ENCODE data around the gene TTLL5. TPM values are rescaled to one million over a fixed set of nuclear protein-coding genes. Genes with fewer than 3 reads are reported as not detected.

TTLL5 gene
- total RNA-seq, 5 donors from 2014 or later (not counting 1 experiment from before 2014, with no cell fraction given), result 15.4 to 36.2 (median 22.2) TPM

DNA sequence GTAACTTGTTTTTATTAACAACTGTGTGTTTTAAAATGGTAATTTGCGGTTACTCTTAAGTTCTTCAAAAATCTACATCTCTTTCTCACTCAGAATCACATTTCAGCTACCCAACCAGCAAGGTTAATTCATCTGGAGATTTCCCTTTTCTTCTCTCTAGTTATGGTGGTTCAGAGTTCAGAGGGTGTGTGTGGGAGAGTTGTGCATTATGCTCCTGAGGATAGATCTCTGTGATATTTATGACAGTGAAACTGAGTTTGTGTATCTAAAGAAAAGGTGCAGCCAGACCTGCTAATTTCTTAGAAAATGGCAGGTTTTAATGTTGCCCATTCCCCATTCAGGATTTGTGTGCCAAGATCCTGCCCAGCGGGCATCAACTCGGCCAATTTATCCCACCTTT is 73.8 kb downstream of the TTLL5 start:
- Mint-ChIP-seq H3K4me1 (no peaks in the 10 kb centered on the region), H3K27ac (no peak overlapping the region), H3K4me3 (no peak overlapping the region), H3K9me3 (no peaks in the 10 kb centered on the region), H3K27me3 (no peaks in the 10 kb centered on the region), H3K36me3 (peaks cover 48% of the 10 kb centered on the region)
- Histone ChIP-seq H3K4me3 (ENCODE audit: control insufficient read depth in 1 of 2, extremely low read depth in 1 of 2, low read length in 1 of 2) (no peak overlapping the region), H3K36me3 (ENCODE audit: control insufficient read depth in 2 of 2, extremely low read depth in 1 of 2, insufficient read depth in 1 of 2, low read length in 1 of 2) (peaks cover 0 to 15% of the 10 kb centered on the region in 2 donors), H3K27me3 (replicated peaks in 1 of 2; ENCODE audit: control insufficient read depth in 2 of 2, extremely low read depth in 1 of 2, insufficient read depth in 2 of 2, low read length in 1 of 2) (no peaks in the 10 kb centered on the region), H3K4me1 (ENCODE audit: control insufficient read depth in 1 of 2, extremely low read depth in 1 of 2, insufficient read depth in 2 of 2, low read length in 2 of 2) (no peaks in the 10 kb centered on the region), H3K27ac (ENCODE audit: low read length) (no peak overlapping the region), H3K9me3 (no peaks in the 10 kb centered on the region)
- no CpG with 5 or more reads among the region's 3 CpGs for WGBS (ENCODE audit: insufficient coverage)
- ChIA-PET POLR2A (no interaction called here), CTCF (interaction anchor here in 1 of 2 donors (1.1 kb wide), 1 partner anchor 172 kb away, joined by 3 read pairs; no protein-coding TSS in a partner anchor)
- ATAC-seq (replicated peaks in 1 of 4) (no peak), DNase-seq (no peak)

DNA sequence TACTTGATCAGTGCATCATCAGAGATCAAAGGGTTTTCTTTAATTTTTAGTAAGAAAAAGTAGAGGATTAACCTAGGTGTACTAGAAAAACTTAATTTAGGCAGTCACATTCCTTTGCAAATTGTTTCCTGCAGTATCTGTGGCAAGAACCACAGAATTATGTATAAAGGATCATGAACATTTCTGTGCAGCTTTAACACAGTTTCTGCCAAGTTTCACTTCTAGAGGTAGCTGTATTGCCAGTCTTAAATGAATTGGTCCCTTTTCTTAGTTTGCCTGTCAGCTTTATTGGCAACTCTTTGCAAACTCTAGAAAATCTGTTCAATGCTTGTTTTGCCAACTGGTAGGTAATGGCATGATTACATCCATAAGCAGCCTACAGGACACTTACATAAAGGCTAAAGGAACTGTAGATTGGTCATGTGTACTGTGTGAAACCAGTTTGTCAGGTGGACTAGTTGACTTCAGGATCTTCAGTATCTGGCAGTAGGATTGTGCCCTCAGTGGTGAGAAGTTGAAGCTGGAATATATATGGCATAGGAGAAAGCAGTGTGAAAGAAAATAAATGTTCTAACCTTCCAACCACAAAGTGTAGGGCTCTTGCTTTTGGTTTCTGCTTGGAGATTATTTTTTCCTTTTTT is 75.9 kb downstream of the TTLL5 start:
- DNase-seq (no peak), ATAC-seq (replicated peaks in 1 of 4) (no peak)
- Mint-ChIP-seq H3K36me3 (peaks cover 50% of the 10 kb centered on the region), H3K9me3 (no peaks in the 10 kb centered on the region), H3K27me3 (no peaks in the 10 kb centered on the region), H3K27ac (no peak overlapping the region), H3K4me1 (no peaks in the 10 kb centered on the region), H3K4me3 (no peak overlapping the region)
- ChIA-PET POLR2A (no interaction called here), CTCF (no interaction called here)
- Histone ChIP-seq H3K36me3 (ENCODE audit: control insufficient read depth in 2 of 2, extremely low read depth in 1 of 2, insufficient read depth in 1 of 2, low read length in 1 of 2) (peaks cover 0 to 12% of the 10 kb centered on the region in 2 donors), H3K4me3 (ENCODE audit: control insufficient read depth in 1 of 2, extremely low read depth in 1 of 2, low read length in 1 of 2) (no peak overlapping the region), H3K27me3 (replicated peaks in 1 of 2; ENCODE audit: control insufficient read depth in 2 of 2, extremely low read depth in 1 of 2, insufficient read depth in 2 of 2, low read length in 1 of 2) (no peaks in the 10 kb centered on the region), H3K9me3 (no peaks in the 10 kb centered on the region), H3K4me1 (ENCODE audit: control insufficient read depth in 1 of 2, extremely low read depth in 1 of 2, insufficient read depth in 2 of 2, low read length in 2 of 2) (no peaks in the 10 kb centered on the region), H3K27ac (ENCODE audit: low read length) (no peak overlapping the region)

DNA sequence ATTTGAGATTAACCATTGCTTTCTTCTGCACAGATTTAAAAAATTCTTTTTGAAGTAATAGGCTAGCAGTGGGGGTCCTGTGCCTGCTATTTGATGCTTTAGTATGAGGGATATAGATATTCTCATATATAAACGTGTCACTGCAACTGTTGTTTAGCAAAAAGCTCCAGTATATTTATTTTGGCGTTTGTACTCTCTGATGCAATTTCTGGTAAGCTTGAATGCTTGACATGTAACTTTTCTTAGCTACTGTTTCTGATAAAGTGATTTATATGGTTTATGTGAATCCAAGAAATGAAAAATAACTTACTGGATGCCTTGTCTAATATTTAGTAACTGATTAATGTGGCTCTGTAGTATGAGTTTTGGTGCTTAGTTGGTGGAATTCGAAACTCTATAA is 77.1 kb downstream of the TTLL5 start:
- Histone ChIP-seq H3K4me1 (ENCODE audit: control insufficient read depth in 1 of 2, extremely low read depth in 1 of 2, insufficient read depth in 2 of 2, low read length in 2 of 2) (no peaks in the 10 kb centered on the region), H3K27me3 (replicated peaks in 1 of 2; ENCODE audit: control insufficient read depth in 2 of 2, extremely low read depth in 1 of 2, insufficient read depth in 2 of 2, low read length in 1 of 2) (no peaks in the 10 kb centered on the region), H3K36me3 (ENCODE audit: control insufficient read depth in 2 of 2, extremely low read depth in 1 of 2, insufficient read depth in 1 of 2, low read length in 1 of 2) (peaks cover 0 to 7% of the 10 kb centered on the region in 2 donors), H3K4me3 (ENCODE audit: control insufficient read depth in 1 of 2, extremely low read depth in 1 of 2, low read length in 1 of 2) (no peak overlapping the region), H3K9me3 (no peaks in the 10 kb centered on the region), H3K27ac (ENCODE audit: low read length) (no peak overlapping the region)
- no CpG with 5 or more reads among the region's 3 CpGs for WGBS (ENCODE audit: insufficient coverage)
- H3K36me3 Mint-ChIP-seq, result peaks cover 49% of the 10 kb centered on the region
- H3K27ac Mint-ChIP-seq, result no peak overlapping the region
- CTCF ChIA-PET, result no interaction called here
- no peak for DNase-seq
- no peaks in the 10 kb centered on the region for H3K27me3 Mint-ChIP-seq
- no peak overlapping the region for H3K4me3 Mint-ChIP-seq
- POLR2A ChIA-PET, result no interaction called here
- no peaks in the 10 kb centered on the region for H3K4me1 Mint-ChIP-seq
- H3K9me3 Mint-ChIP-seq, result no peaks in the 10 kb centered on the region
- no peak for ATAC-seq (replicated peaks in 1 of 4)

DNA sequence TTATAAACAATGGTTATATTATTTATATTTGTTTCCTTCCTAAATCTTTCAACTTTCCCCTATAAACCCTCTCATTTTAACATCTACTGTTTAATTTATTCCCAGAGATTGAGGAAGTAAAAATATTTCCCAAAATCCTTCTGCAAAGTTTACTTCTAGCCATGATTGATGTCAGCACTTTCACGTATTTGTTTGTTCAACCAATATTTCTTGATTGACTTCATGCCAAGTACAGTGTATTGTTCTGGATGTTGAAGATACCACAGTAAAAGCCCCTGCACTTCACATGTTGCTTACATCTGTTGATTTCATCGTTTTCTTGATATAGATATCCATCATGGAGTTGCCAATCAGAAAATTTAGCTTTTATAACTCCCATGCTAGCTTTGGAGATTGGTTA is 81.8 kb downstream of the TTLL5 start:
- Mint-ChIP-seq H3K27me3 (no peaks in the 10 kb centered on the region), H3K36me3 (peaks cover 60% of the 10 kb centered on the region), H3K9me3 (peaks cover 0 to 12% (median 5%) of the 10 kb centered on the region in 3 donors), H3K4me1 (no peaks in the 10 kb centered on the region), H3K27ac (no peak overlapping the region), H3K4me3 (no peak overlapping the region)
- CTCF ChIA-PET, result no interaction called here
- POLR2A ChIA-PET, result no interaction called here
- peaks cover 0 to 16% of the 10 kb centered on the region in 2 donors for H3K36me3 ChIP-seq (ENCODE audit: control insufficient read depth in 2 of 2, extremely low read depth in 1 of 2, insufficient read depth in 1 of 2, low read length in 1 of 2)
- ATAC-seq (replicated peaks in 1 of 4) (no peak), DNase-seq (no peak)
- WGBS (ENCODE audit: insufficient coverage), result no CpG with 5 or more reads among the region's 2 CpGs
- peaks cover 3% of the 10 kb centered on the region for H3K9me3 ChIP-seq
- H3K4me1 ChIP-seq (ENCODE audit: control insufficient read depth in 1 of 2, extremely low read depth in 1 of 2, insufficient read depth in 2 of 2, low read length in 2 of 2), result no peaks in the 10 kb centered on the region
- no peak overlapping the region for H3K4me3 ChIP-seq (ENCODE audit: control insufficient read depth in 1 of 2, extremely low read depth in 1 of 2, low read length in 1 of 2)
- no peak overlapping the region for H3K27ac ChIP-seq (ENCODE audit: low read length)
- no peaks in the 10 kb centered on the region for H3K27me3 ChIP-seq (replicated peaks in 1 of 2; ENCODE audit: control insufficient read depth in 2 of 2, extremely low read depth in 1 of 2, insufficient read depth in 2 of 2, low read length in 1 of 2)

DNA sequence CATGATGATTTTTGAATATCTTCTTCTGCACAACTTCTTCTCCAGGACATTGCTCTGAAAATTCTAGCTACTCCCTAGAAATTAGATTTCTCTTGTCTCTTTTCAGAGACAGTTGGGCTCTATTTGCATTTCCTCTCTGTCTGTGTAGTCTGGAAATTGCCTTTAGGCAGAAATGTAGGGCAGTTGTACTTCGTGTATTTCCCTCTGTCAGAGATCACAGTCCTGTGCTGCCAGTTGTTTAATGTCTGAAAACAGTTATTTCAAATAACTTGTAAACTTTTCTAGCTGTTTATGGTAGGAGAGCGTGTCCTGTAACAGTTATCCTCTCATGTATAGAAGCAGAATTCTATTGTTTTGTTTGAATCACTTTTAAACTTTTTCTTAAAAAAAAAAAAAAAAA is 86.9 kb downstream of the TTLL5 start:
- ATAC-seq (replicated peaks in 1 of 4) (no peak), DNase-seq (no peak)
- Mint-ChIP-seq H3K27ac (no peak overlapping the region), H3K4me1 (no peaks in the 10 kb centered on the region), H3K36me3 (peaks cover 81% of the 10 kb centered on the region), H3K27me3 (no peaks in the 10 kb centered on the region), H3K4me3 (no peak overlapping the region), H3K9me3 (peaks cover 0 to 12% (median 5%) of the 10 kb centered on the region in 3 donors)
- Histone ChIP-seq H3K9me3 (peaks cover 3% of the 10 kb centered on the region), H3K27ac (ENCODE audit: low read length) (no peak overlapping the region), H3K4me3 (ENCODE audit: control insufficient read depth in 1 of 2, extremely low read depth in 1 of 2, low read length in 1 of 2) (no peak overlapping the region), H3K36me3 (ENCODE audit: control insufficient read depth in 2 of 2, extremely low read depth in 1 of 2, insufficient read depth in 1 of 2, low read length in 1 of 2) (peaks cover 0 to 26% of the 10 kb centered on the region in 2 donors), H3K4me1 (ENCODE audit: control insufficient read depth in 1 of 2, extremely low read depth in 1 of 2, insufficient read depth in 2 of 2, low read length in 2 of 2) (no peaks in the 10 kb centered on the region), H3K27me3 (replicated peaks in 1 of 2; ENCODE audit: control insufficient read depth in 2 of 2, extremely low read depth in 1 of 2, insufficient read depth in 2 of 2, low read length in 1 of 2) (no peaks in the 10 kb centered on the region)
- POLR2A ChIA-PET, result no interaction called here
- no CpG with 5 or more reads among the region's 2 CpGs for WGBS (ENCODE audit: insufficient coverage)
- CTCF ChIA-PET, result no interaction called here

DNA sequence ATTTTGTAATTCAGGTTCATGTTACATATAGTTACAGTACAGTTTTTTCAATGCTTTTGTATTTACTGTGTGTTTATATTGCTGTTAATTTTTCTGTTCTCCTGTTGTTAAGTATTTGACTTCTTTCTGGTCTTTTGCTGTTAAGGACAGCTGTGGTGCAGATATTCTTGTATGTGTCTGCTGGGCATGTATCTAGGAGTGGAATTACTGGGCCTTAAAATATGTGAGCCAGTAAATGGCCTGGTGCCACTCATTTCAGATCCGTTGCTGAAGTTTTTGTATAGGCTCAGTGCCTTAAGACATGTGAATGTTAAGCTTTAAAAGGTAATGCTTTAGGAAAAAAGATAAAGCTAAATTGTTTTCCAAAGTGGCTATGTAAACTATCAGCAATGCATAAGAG is 87.3 kb downstream of the TTLL5 start:
- H3K9me3 Mint-ChIP-seq, result peaks cover 0 to 12% (median 5%) of the 10 kb centered on the region in 3 donors
- DNase-seq (no peak), ATAC-seq (replicated peaks in 1 of 4) (no peak)
- no peaks in the 10 kb centered on the region for H3K4me1 ChIP-seq (ENCODE audit: control insufficient read depth in 1 of 2, extremely low read depth in 1 of 2, insufficient read depth in 2 of 2, low read length in 2 of 2)
- H3K4me3 ChIP-seq (ENCODE audit: control insufficient read depth in 1 of 2, extremely low read depth in 1 of 2, low read length in 1 of 2), result no peak overlapping the region
- H3K36me3 Mint-ChIP-seq, result peaks cover 77% of the 10 kb centered on the region
- H3K27me3 ChIP-seq (replicated peaks in 1 of 2; ENCODE audit: control insufficient read depth in 2 of 2, extremely low read depth in 1 of 2, insufficient read depth in 2 of 2, low read length in 1 of 2), result no peaks in the 10 kb centered on the region
- H3K27ac Mint-ChIP-seq, result no peak overlapping the region
- 100% methylated on average over 1 of the region's 1 CpG for WGBS (ENCODE audit: insufficient coverage)
- peaks cover 3% of the 10 kb centered on the region for H3K9me3 ChIP-seq
- ChIA-PET POLR2A (no interaction called here), CTCF (interaction anchor here in 1 of 2 donors (0.6 kb wide), 1 partner anchor 20 kb away, joined by 3 read pairs; no protein-coding TSS in a partner anchor)
- no peaks in the 10 kb centered on the region for H3K4me1 Mint-ChIP-seq
- no peak overlapping the region for H3K4me3 Mint-ChIP-seq
- peaks cover 0 to 26% of the 10 kb centered on the region in 2 donors for H3K36me3 ChIP-seq (ENCODE audit: control insufficient read depth in 2 of 2, extremely low read depth in 1 of 2, insufficient read depth in 1 of 2, low read length in 1 of 2)
- no peak overlapping the region for H3K27ac ChIP-seq (ENCODE audit: low read length)
- no peaks in the 10 kb centered on the region for H3K27me3 Mint-ChIP-seq

DNA sequence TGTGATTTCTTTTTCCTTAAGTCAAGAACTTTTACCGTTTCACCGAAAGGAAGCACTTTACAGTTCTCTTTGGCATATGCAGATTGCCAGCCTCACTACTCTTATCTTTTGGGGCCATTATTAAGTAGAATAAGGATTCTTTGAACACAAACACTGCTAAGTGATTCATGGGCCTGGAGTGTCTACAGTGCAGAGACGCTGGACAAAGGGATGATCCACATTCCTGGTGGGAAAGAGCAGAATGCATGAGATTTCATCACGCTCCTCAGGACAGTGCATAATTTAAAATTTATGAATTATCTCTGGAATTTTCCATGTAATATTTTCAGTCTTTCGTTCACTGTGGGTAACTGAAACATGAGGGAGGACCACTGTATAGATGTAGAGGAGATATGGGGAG is 90.2 kb downstream of the TTLL5 start:
- Mint-ChIP-seq H3K36me3 (peaks cover 73% of the 10 kb centered on the region), H3K9me3 (peaks cover 0 to 12% (median 5%) of the 10 kb centered on the region in 3 donors), H3K27ac (no peak overlapping the region), H3K4me3 (no peak overlapping the region), H3K4me1 (no peaks in the 10 kb centered on the region), H3K27me3 (no peaks in the 10 kb centered on the region)
- no peak for ATAC-seq (replicated peaks in 1 of 4)
- WGBS (ENCODE audit: insufficient coverage), result 100% methylated on average over 1 of the region's 5 CpGs
- Histone ChIP-seq H3K4me1 (ENCODE audit: control insufficient read depth in 1 of 2, extremely low read depth in 1 of 2, insufficient read depth in 2 of 2, low read length in 2 of 2) (no peaks in the 10 kb centered on the region), H3K27ac (ENCODE audit: low read length) (no peak overlapping the region), H3K4me3 (ENCODE audit: control insufficient read depth in 1 of 2, extremely low read depth in 1 of 2, low read length in 1 of 2) (no peak overlapping the region), H3K9me3 (peaks cover 3% of the 10 kb centered on the region), H3K36me3 (ENCODE audit: control insufficient read depth in 2 of 2, extremely low read depth in 1 of 2, insufficient read depth in 1 of 2, low read length in 1 of 2) (peaks cover 0 to 18% of the 10 kb centered on the region in 2 donors), H3K27me3 (replicated peaks in 1 of 2; ENCODE audit: control insufficient read depth in 2 of 2, extremely low read depth in 1 of 2, insufficient read depth in 2 of 2, low read length in 1 of 2) (no peaks in the 10 kb centered on the region)
- DNase-seq, result no peak
- POLR2A ChIA-PET, result no interaction called here
- CTCF ChIA-PET, result no interaction called here
